K562 (cell line): ENCODE results near the gene SMIM41. TPM values are rescaled to one million over a fixed set of nuclear protein-coding genes. Genes with fewer than 3 reads are reported as not detected.

ENCODE experiments used
- ARID1B ChIP-seq: fragments of 450-650 bp; IDR thresholded peaks from 2 replicates; pipeline ENCODE4 v1.6.1; 2016; ENCODE audit warnings: antibody characterized with exemption, mild to moderate bottlenecking, inconsistent platforms
- BHLHE40 ChIP-seq: IDR thresholded peaks from 2 replicates; pipeline ENCODE4 v1.6.1; 2011; ENCODE audit warnings: low read length, improper control_type of control experiment
- DIDO1 ChIP-seq: fragments of 450-650 bp; IDR thresholded peaks from 2 replicates; pipeline ENCODE4 v1.6.1; 2016; ENCODE audit warnings: low read depth, missing biosample characterization, missing genetic modification characterization
- DNMT1 ChIP-seq: fragments of 450-650 bp; IDR thresholded peaks from 2 replicates; pipeline ENCODE4 v1.6.1; 2016; ENCODE audit warnings: antibody characterized with exemption, mild to moderate bottlenecking
- DPF2 ChIP-seq: fragments of 450-650 bp; IDR thresholded peaks from 2 replicates; pipeline ENCODE4 v1.6.1; 2016
- EGR1 ChIP-seq: fragments of 450-650 bp; conservative IDR thresholded peaks from 2 replicates; pipeline ENCODE4 v1.6.1; 2017; ENCODE audit warnings: mild to moderate bottlenecking
- RAD21 ChIP-seq, 2 experiments: fragments of 250-450 bp in 1 of 2; fragments of 450-650 bp in 1 of 2; sonication (Bioruptor Pico) in 1 of 2; formaldehyde crosslinking in 1 of 2; IDR thresholded peaks in 1 of 2; conservative IDR thresholded peaks in 1 of 2; 2 replicates each; pipeline versions ENCODE4 v1.4.0 to v1.8.0; 2020 to 2022; ENCODE audit warnings: mild to moderate bottlenecking in 2 of 2, moderate library complexity in 1 of 2
- SNRNP70 ChIP-seq: fragments of 200-400 bp; formaldehyde crosslinking; optimal IDR thresholded peaks from 2 replicates; pipeline ENCODE3; 2017; ENCODE audit warnings: low read depth, low read length
- polyA plus RNA-seq, 8 experiments: library from polyadenylated mRNA; depleted of rRNA in 4 of 8; stranded (reverse) in 5 of 8; unstranded in 3 of 8; fragments of >200 nt; fragmentation: Nextera tagmentation in 2 of 8; fragmentation: Illumina TruSeq in 1 of 8; extraction: Ambion mirVana in 2 of 8; extraction: Trizol in 1 of 8; gene quantifications; 2 replicates each; pipeline versions ENCODE4 v1.2.1 to v1.2.3, GENCODE V29; 2011 to 2014; ENCODE audit warnings: inconsistent platforms in 1 of 8, missing spikeins in 1 of 8
- total RNA-seq, 7 experiments: library from RNA; depleted of rRNA in 6 of 7; stranded (reverse); fragments of >200 nt in 6 of 7; fragmentation: Illumina TruSeq in 2 of 7; extraction: Trizol in 2 of 7; gene quantifications; 2 replicates each; pipeline versions ENCODE4 v1.2.1 to v1.2.3, GENCODE V29; 2011 to 2021; ENCODE audit warnings: low replicate concordance in 1 of 7
- TF ChIP-seq, protein P1 (sequence below): fragments of 200-800 bp; sonication (Bioruptor generic); IDR thresholded peaks from 2 replicates; pipeline ENCODE4 v1.6.1; 2017; ENCODE audit warnings: missing genetic modification characterization, missing compliant biosample characterization
- TF ChIP-seq, protein P2 (sequence below), 2 experiments: IDR thresholded peaks; 2 replicates each; pipeline ENCODE4 v1.6.1; 2012; ENCODE audit warnings: improper control_type of control experiment in 2 of 2, low read depth in 2 of 2, low read length in 2 of 2, borderline replicate concordance in 1 of 2
- TF ChIP-seq, protein P3 (sequence below): fragments of 450-650 bp; IDR thresholded peaks from 2 replicates; pipeline ENCODE4 v1.6.1; 2016; ENCODE audit warnings: antibody characterized with exemption
- TF ChIP-seq, protein P4 (sequence below): fragments of 250-450 bp; sonication (Bioruptor Pico); IDR thresholded peaks from 2 replicates; pipeline ENCODE4 v1.5.1; 2021; ENCODE audit warnings: mild to moderate bottlenecking

Gene SMIM41
- total and polyA plus RNA-seq, 9 of the 15 experiments (the other 6 are each of a cell fraction or from before 2014, with no cell fraction given) = not detected

DNA sequence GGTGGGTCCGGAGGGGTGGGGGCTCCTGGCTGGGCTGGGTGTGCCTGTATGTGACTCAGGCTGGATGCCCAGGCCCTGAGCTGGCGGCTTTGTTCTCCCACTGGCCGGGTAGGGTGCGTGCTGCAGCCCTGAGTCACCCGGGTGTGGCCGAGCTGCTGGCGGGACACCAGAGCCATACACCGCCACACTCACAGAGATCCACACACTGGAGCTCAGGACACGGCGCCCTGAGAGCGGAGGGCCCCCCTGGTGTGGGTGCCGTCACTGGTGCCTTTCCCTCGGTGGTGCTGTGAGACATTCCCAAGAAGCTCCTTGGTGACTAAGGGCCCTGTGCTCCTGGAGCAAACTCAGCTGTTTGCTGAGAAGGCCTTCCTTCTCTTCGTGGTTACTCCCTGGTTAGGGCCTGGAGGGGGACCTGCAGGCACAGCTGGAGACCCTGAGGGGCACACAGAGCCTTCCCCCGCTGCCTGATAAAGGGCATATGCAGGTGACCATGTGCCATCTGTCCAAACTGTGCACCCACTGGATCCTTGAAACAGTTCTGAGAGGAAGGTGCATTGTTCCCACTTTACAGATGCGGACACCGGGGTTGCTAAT lies 68.0 kb downstream of the SMIM41 start (continued):
- TF ChIP-seq, protein P1, sequence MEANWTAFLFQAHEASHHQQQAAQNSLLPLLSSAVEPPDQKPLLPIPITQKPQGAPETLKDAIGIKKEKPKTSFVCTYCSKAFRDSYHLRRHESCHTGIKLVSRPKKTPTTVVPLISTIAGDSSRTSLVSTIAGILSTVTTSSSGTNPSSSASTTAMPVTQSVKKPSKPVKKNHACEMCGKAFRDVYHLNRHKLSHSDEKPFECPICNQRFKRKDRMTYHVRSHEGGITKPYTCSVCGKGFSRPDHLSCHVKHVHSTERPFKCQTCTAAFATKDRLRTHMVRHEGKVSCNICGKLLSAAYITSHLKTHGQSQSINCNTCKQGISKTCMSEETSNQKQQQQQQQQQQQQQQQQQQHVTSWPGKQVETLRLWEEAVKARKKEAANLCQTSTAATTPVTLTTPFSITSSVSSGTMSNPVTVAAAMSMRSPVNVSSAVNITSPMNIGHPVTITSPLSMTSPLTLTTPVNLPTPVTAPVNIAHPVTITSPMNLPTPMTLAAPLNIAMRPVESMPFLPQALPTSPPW (CRISPR knock-in tag) = 0 out of 2 replicates have a peak, but pooled peaks have one; percentile 20
- TF ChIP-seq, protein P2, sequence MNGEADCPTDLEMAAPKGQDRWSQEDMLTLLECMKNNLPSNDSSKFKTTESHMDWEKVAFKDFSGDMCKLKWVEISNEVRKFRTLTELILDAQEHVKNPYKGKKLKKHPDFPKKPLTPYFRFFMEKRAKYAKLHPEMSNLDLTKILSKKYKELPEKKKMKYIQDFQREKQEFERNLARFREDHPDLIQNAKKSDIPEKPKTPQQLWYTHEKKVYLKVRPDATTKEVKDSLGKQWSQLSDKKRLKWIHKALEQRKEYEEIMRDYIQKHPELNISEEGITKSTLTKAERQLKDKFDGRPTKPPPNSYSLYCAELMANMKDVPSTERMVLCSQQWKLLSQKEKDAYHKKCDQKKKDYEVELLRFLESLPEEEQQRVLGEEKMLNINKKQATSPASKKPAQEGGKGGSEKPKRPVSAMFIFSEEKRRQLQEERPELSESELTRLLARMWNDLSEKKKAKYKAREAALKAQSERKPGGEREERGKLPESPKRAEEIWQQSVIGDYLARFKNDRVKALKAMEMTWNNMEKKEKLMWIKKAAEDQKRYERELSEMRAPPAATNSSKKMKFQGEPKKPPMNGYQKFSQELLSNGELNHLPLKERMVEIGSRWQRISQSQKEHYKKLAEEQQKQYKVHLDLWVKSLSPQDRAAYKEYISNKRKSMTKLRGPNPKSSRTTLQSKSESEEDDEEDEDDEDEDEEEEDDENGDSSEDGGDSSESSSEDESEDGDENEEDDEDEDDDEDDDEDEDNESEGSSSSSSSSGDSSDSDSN (IDR thresholded peaks at IDR 0.05; ENCODE audit: borderline replicate concordance in 1 of 2, low read depth in 2 of 2, low read length in 2 of 2) = peak in 1 of 2 experiments; percentile 70; a peak in 2 of 4 replicates
- TF ChIP-seq DPF2 (no peak), SNRNP70 (no peak), BHLHE40 (0 out of 2 replicates have a peak, but pooled peaks have one; percentile 24), EGR1 (no peak), RAD21 (CRISPR knock-in tag; conservative IDR thresholded peaks at IDR 0.05 in 1 of 2, IDR thresholded peaks at IDR 0.05 in 1 of 2) (no peak), DIDO1 (tag) (no peak), ARID1B (0 out of 2 replicates have a peak, but pooled peaks have one; percentile 19), DNMT1 (no peak)
- TF ChIP-seq, protein P3, sequence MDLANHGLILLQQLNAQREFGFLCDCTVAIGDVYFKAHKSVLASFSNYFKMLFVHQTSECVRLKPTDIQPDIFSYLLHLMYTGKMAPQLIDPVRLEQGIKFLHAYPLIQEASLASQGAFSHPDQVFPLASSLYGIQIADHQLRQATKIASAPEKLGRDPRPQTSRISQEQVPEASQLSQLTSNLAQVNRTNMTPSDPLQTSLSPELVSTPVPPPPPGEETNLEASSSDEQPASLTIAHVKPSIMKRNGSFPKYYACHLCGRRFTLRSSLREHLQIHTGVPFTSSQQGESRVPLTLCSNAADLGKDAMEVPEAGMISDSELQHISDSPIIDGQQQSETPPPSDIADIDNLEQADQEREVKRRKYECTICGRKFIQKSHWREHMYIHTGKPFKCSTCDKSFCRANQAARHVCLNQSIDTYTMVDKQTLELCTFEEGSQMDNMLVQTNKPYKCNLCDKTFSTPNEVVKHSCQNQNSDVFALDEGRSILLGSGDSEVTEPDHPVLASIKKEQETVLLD = no peak
- TF ChIP-seq, protein P4, sequence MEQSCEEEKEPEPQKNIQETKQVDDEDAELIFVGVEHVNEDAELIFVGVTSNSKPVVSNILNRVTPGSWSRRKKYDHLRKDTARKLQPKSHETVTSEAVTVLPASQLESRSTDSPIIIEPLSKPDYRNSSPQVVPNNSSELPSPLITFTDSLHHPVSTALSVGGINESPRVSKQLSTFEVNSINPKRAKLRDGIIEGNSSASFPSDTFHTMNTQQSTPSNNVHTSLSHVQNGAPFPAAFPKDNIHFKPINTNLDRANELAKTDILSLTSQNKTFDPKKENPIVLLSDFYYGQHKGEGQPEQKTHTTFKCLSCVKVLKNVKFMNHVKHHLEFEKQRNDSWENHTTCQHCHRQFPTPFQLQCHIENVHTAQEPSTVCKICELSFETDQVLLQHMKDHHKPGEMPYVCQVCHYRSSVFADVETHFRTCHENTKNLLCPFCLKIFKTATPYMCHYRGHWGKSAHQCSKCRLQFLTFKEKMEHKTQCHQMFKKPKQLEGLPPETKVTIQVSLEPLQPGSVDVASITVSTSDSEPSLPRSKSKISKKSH = no peak
